ENCODE data around the gene MAPK8IP3.

The MAPK8IP3 gene

GRCh38 chr16:1818204-1818872, 112.3 kb downstream of the MAPK8IP3 start:
- DNase-seq, result no peak

- no peak for DNase-seq
These were observed 113.0 kb downstream of the MAPK8IP3 start for GRCh38 chr16:1818873-1819525.

- DNase-seq, result no peak
These were observed 113.6 kb downstream of the MAPK8IP3 start for GRCh38 chr16:1819611-1820010.

All from activated CD4-positive, alpha-beta T cell treated with anti-CD3 and anti-CD28 coated beads, Interleukin-10, Interleukin-2, amounts not matched to agents 100 ng/mL and 50 ng/mL, durations not matched to agents 16 hours and 8 hours (primary cell).